Colonic mucosa (tissue), 4 donors: ENCODE data around the gene LOX. TPM values are rescaled to one million over a fixed set of nuclear protein-coding genes. Genes with fewer than 3 reads are reported as not detected.

Experiments
- DNase-seq: peaks from one replicate; pipeline ENCODE4 v3.0.0-alpha.2; 2020
- H3K27ac ChIP-seq: fragments of 200-600 bp; one replicate; pipeline ENCODE4 v1.8.0; 2021
- H3K27me3 ChIP-seq: fragments of 200-600 bp; one replicate; pipeline ENCODE4 v1.8.0; 2021
- H3K36me3 ChIP-seq: fragments of 200-600 bp; one replicate; pipeline ENCODE4 v1.8.0; 2021
- H3K4me1 ChIP-seq: fragments of 200-600 bp; one replicate; pipeline ENCODE4 v1.8.0; 2021; ENCODE audit warnings: mild to moderate bottlenecking
- H3K4me3 ChIP-seq: fragments of 200-600 bp; one replicate; pipeline ENCODE4 v1.8.0; 2021
- H3K9ac ChIP-seq, 2 donors: one replicate each; pipeline ENCODE4 v1.7.0; 2013; ENCODE audit warnings: control low read depth in 2 of 2, low read depth in 2 of 2, low read length in 2 of 2
- H3K9me3 ChIP-seq: fragments of 200-600 bp; one replicate; pipeline ENCODE4 v1.8.0; 2021
- intact Hi-C: fragments of 100-400 bp; cut with DNase I; formaldehyde crosslinking; loops from one replicate; pipeline ENCODE4 v1.14.1; 2022
- total RNA-seq, 2 donors: library from RNA; stranded (reverse); fragmentation: NEBNext Ultra II Directional in 1 of 2; extraction: Animal tissue kit (Norgen Biotek cat#: 25700) in 1 of 2; gene quantifications; one replicate each; pipeline ENCODE4 v1.2.1, GENCODE V29; 2021
- TF ChIP-seq, protein P1 (sequence below): fragments of 200-600 bp; IDR thresholded peaks from one replicate; pipeline ENCODE4 v1.8.0; 2022; ENCODE audit warnings: antibody characterized with exemption, mild to moderate bottlenecking
- donor health status: healthy.
- donor health status: DM: no; HTN: no; CAD: no.
- donor health status: DM: no; HTN: no; CAD: no.

LOX gene
- total RNA-seq, 2 donors from 2014 or later = 2.0 to 6.2 TPM

- H3K4me3 ChIP-seq = no peak overlapping the region
- no peak overlapping the region for H3K9ac ChIP-seq
- H3K36me3 ChIP-seq = no peaks in the 10 kb centered on the region
- H3K27ac ChIP-seq = no peak overlapping the region
- H3K9me3 ChIP-seq = no peaks in the 10 kb centered on the region
- H3K4me1 ChIP-seq = no peaks in the 10 kb centered on the region
- DNase-seq = no peak
- TF ChIP-seq, protein P1, sequence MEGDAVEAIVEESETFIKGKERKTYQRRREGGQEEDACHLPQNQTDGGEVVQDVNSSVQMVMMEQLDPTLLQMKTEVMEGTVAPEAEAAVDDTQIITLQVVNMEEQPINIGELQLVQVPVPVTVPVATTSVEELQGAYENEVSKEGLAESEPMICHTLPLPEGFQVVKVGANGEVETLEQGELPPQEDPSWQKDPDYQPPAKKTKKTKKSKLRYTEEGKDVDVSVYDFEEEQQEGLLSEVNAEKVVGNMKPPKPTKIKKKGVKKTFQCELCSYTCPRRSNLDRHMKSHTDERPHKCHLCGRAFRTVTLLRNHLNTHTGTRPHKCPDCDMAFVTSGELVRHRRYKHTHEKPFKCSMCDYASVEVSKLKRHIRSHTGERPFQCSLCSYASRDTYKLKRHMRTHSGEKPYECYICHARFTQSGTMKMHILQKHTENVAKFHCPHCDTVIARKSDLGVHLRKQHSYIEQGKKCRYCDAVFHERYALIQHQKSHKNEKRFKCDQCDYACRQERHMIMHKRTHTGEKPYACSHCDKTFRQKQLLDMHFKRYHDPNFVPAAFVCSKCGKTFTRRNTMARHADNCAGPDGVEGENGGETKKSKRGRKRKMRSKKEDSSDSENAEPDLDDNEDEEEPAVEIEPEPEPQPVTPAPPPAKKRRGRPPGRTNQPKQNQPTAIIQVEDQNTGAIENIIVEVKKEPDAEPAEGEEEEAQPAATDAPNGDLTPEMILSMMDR = no peak
- intact Hi-C loops = no loop called here
- no peaks in the 10 kb centered on the region for H3K27me3 ChIP-seq
Observed at GRCh38 chr5:122121479-122122465, 43.7 kb upstream of the LOX start.

- TF ChIP-seq, protein P1 = no peak
- no peak for DNase-seq
- H3K36me3 ChIP-seq = no peaks in the 10 kb centered on the region
- H3K9me3 ChIP-seq = no peaks in the 10 kb centered on the region
- no peaks in the 10 kb centered on the region for H3K4me1 ChIP-seq
- no peaks in the 10 kb centered on the region for H3K27me3 ChIP-seq
- H3K27ac ChIP-seq = no peak overlapping the region
- H3K9ac ChIP-seq = no peak overlapping the region
- intact Hi-C loops = no loop called here
- no peak overlapping the region for H3K4me3 ChIP-seq
Observed at GRCh38 chr5:122120957-122121356, 42.9 kb upstream of the LOX start.

DNA sequence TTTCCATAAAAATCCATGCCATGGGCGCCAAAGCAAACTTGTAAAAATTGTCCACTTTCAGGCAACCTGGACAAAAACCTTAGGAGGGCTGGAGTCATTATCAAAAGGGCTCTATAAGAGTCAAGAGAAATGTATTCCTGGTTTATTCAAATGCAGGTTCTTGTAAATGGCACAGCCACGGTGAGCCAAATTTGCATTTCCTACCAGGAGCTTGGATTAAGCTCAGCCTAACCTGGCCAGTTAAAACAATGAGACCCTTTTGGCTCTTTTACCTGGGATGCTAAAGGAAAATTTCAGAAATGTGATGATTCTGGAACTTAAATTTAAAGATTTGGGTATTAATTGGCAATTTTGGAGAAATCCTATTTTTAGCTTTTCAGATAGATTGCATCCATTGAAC, 42.4 kb upstream of the LOX start:
- Histone ChIP-seq H3K36me3 (no peaks in the 10 kb centered on the region), H3K9me3 (no peaks in the 10 kb centered on the region), H3K4me1 (no peaks in the 10 kb centered on the region), H3K4me3 (no peak overlapping the region), H3K27me3 (no peaks in the 10 kb centered on the region), H3K27ac (no peak overlapping the region), H3K9ac (no peak overlapping the region)
- TF ChIP-seq, protein P1 = no peak
- DNase-seq = no peak
- intact Hi-C loops = no loop called here

- intact Hi-C loops = no loop called here
- no peak for DNase-seq
- Histone ChIP-seq H3K9me3 (no peaks in the 10 kb centered on the region), H3K27me3 (no peaks in the 10 kb centered on the region), H3K36me3 (no peaks in the 10 kb centered on the region), H3K27ac (no peak overlapping the region), H3K9ac (no peak overlapping the region), H3K4me3 (no peak overlapping the region), H3K4me1 (no peaks in the 10 kb centered on the region)
- TF ChIP-seq, protein P1 = no peak
Observed at GRCh38 chr5:122119205-122119604, 41.1 kb upstream of the LOX start.

DNA sequence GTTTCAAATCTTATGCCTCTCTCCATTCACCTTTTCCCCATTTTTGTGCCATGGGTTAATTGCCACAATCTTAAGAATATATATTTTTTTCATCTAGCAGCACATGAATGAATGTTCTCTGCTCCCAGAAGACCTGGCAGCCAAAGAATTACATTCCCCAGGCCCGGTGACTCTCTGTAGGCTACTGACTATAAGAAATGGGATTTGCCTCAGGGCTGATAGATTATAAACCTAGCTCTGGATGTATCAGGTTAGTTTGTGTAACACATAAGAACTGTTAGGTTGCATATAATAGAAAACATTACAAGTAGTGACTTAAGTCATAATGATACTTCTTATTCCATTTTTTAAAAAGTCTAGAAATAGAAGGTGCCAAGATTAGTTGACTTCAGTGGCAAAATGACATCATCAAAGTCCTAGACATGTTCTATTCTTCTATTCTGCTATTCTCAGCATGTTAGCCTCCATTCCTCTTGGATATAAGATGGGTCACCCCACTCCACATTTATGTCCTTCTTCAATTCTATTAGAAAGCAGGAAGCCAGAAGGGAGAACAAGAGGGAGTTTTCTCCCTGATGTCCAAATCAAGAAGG, 40.4 kb upstream of the LOX start:
- Histone ChIP-seq H3K27me3 (no peaks in the 10 kb centered on the region), H3K27ac (no peak overlapping the region), H3K4me1 (no peaks in the 10 kb centered on the region), H3K9me3 (no peaks in the 10 kb centered on the region), H3K9ac (no peak overlapping the region), H3K4me3 (no peak overlapping the region), H3K36me3 (no peaks in the 10 kb centered on the region)
- intact Hi-C loops = no loop called here
- DNase-seq = no peak
- TF ChIP-seq, protein P1 = no peak
